HG02759 (cell line): ENCODE data around the gene MYCL.
"Not testable (repeated sequence)": the region's sequence is repeated elsewhere in the genome, so short reads cannot be mapped to it uniquely, and the experiment has no call there.

ENCODE experiments used
- ATAC-seq: cut with Tn5 transposase; IDR thresholded peaks from one replicate; pipeline ENCODE4 v1.9.1; 2021; ENCODE audit warnings: mild to moderate bottlenecking, moderate library complexity; ENCODE audit not compliant: unreplicated experiment

The MYCL gene

DNA sequence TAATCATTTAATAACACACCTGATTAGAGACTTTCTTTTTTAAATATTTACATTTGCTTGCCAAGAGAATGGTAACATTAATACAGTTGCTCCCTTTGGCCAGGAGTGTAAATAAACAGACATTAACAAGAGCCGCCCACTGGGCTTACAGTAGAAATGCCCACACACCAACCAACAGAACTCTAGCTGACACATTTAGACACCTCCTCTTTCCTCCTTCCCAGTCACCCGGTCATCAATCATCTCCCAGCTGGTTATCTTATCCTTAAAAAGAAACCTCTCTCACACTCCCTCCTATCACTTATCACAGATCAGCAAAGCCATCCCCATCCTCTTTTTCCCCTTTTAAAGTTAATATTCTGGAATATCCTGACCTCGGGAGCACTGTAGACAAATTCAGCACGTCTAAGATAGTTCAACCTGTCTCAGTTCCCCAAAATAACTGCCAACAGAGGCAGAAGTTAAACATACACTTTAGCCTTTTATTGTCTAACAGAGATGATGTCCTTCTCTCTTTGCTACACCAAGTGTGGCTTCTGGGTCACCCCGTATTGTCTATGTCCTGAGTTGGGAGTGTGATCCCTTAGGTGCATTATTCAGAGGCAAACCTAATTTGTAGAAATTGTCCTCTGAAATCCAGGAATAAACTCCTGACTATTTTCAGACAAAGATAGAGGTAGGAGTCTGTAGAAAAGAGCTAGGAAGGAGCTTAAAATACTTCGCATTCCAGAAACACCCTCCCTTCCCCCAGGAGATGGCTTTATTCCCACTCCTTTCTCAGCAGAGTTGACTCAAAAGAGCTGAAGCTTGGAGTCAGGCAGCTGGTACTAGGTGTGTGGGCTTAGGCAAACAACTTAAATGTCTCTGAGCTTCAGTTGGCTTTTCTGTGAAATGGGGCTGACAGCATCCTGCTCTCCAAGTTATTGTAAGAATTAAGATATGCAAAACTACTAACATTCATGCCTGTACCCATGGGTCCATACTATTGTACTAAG lies 8.8 kb downstream of the MYCL start:
- no peak for ATAC-seq

DNA sequence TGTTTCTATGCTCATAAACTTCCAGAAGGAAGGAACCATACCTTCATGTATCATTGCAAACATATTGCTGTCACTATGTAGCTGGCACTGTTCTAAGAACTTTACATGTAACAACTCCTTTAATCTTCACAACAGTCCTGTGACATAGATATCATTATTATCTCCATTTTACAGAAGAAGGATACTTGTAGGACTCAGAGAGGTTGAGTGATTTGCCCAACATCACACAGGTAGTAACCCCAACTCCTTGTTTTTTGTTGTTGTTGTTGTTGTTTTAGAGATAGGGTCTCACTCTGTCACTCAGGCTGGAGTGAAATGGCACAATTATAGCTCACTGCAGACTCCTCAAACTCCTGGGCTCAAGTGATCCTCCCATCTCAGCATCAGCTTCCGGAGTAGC lies 10.8 kb downstream of the MYCL start:
- no peak for ATAC-seq

DNA sequence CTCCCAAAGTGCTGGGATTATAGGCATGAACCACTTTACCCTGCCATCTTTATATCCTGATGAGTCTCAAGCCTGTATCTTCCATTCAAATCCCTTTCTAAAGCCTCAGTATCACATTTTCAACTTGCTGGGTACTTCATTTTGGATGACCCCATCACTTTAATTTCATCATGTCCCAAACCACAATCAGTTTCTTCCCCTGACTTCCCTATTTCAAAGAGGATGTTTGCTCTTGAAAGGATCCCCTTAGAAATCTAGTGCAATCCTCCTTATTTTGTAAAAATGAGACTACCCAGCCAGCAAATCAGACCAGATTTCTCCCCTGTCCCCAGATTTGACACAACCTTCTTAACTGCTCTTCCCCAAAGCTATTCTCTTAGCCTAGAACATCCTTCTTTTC lies 11.4 kb downstream of the MYCL start:
- ATAC-seq, result no peak

DNA sequence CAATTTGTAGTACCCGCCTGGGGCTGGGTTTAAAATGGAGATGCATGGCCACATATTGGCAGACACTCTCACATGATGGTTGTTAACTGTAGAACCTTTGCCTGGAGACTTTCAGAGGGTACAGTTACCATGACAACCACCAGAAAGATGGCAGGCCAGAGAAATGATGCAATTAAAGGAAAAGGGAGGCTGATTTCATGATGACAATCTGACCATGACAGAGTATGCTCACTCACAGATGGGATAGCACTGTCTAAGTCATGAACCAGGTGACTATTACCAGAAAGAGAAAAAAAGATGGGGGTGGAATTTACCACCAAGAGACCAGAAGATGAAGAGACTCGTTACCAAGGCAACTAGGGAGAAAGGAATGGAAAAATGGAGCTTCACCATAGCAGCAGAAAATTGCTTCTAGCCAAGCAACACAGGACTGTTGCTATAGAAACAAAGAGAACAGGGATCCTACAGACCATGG lies 14.9 kb downstream of the MYCL start:
- ATAC-seq, result no peak

DNA sequence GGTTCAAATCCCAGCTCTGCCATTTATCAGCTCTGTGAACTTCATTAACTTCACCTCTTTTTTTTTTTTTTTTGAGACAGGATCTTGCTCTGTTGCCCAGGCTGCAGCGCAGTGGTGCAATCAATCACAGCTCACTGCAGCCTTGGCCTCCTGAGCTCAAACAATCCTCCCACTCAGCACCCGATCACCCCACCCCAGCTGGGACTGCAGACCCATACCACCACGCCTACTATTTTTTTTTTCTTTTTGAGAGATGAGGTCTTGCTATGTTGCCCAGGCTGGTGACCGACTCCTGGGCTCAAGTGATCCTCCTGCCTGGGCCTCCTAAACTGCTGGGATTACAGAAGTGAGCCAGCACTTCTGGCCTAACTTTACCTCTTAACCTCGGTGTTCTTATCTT lies 16.2 kb downstream of the MYCL start:
- ATAC-seq, result no peak

DNA sequence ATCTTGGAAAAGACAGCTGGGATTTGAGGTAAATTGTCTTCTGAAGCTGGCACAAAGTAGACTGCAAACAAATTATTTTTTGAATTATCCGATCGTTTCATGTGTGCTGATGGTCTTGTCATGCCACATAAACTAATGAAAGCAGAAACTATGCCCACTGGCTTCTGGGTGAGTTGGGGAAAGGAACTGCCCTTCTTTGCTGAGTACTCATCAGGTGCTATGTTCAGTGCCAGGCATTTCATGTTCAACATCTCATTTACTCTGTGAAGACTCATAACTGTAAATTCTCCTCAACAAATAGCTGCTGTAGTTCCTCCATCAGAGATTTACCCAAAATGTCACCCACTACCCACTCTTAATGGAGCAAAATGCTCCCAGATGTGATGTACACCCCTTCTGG lies 19.6 kb downstream of the MYCL start:
- no peak for ATAC-seq

DNA sequence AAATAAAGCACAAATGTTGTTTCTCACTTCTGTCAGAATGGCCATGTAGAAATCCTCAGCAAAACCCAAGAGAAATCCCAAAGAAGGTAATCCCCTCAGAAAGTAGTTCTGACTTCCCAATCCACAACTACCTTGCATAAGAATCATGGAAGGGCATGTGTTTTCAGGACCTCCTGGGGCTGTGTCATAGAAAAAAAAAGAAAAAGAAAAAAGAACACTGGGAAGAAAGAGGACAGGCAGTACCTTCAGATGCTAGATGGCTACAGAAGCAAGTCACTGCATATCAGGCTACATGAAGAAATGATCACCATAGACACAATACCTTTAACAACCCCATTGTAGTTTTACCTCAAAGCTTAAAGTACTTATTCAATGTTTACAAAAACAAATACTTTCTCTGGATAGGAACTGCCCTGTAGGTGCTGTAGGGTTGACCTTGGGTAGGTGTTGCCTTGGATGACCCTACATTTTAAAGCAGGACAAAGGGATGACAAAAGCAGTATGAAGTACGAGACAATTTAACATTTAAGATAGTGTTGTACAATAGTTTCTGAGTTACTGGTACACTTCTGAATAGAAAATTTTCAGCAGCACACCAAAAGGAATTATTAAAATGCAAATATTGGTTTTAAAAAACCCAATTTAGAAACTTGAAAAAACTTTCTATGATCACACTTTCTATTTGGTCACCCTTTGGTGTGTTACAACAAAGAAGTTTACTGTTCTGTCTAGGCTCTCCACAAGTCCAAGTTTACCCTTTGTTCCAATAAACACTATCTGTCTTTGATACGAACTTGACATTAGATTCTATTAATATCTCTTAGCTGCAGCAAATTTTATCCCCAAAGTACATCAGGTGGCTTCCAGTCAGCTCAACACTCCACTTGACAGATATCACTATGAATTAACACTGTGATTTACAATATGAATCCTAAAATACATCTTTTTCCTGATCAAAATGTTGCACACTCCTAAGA lies 23.4 kb downstream of the MYCL start:
- no peak for ATAC-seq

DNA sequence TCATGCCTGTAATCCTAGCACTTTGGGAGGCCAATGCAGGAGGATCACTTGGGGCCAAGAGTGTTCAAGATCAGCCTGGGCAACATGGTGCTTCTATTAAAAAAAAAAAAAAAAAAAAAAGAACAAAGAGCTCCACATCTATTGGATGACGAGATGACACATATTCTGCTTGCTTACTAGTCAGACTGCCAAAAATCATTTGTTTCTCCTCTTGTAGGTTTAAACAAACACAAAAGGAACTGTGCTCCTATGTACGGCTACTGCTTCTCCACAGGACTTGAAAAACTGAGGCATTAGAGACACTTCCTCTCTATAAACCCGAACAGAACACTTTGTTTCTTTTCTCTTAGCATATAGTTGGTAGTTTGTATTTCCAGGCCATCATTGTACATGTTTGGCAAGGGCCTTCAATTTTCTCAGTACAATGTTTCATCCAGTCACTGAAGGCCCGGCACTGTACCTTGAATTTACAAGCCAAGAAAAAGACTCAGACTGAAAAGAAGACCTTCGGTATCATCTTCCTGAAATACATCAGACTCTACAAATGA lies 24.4 kb downstream of the MYCL start:
- ATAC-seq, result no peak

DNA sequence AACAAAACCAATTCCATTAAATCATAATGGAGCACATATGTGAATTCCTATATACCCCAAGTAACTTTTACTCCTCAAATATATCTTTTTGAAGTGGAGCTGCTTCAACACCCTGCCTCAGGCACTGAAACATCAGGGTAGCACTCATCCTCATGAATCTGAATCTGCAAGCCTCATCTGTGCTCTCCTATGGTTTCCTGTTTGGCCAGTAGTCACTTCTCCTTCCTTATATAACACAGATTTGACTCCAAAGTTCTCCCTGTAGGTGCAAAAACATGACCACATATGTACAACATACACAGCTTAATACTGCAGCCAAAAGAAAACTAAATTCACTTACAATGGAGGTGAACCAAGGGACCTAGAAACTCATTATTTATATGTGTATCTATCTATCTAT lies 25.6 kb downstream of the MYCL start:
- no peak for ATAC-seq

DNA sequence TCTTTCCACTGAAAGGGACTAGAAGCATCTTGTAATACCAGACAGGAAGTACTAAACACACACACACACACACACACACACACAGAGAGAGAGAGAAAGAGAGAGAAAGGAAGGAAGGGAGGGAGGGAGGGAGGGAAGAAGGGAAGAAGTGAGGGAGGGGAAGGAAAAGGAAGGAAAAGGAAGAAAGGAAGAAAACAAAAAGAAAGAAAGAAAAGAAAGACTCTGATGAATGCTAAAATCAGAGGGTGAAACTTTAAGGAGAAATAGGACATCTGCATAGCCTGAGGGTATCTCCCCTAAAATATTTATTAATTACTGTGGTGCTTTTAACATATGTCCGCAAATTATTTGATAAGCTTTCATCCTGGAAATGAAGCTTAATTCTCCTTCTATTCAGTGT lies 29.0 kb downstream of the MYCL start:
- ATAC-seq, result no peak

DNA sequence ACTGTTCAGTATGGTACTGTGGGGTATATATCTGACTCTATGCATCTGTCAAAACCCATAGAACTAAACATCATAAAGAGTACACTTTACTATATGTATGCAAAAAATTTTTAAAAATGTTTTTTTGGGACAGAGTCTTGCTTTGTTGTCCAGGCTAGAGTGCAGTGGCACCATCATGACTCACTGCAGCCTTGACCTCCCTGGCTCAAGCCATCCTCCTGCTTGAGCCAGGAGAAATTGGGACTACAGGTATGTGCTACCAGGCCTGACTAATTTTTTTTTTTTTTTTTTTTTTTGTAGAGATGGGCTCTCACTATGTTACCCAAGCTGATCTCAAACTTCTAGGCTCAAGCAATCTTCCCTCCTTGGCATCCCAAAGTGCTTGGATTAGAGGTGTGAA lies 29.9 kb downstream of the MYCL start:
- no peak for ATAC-seq

DNA sequence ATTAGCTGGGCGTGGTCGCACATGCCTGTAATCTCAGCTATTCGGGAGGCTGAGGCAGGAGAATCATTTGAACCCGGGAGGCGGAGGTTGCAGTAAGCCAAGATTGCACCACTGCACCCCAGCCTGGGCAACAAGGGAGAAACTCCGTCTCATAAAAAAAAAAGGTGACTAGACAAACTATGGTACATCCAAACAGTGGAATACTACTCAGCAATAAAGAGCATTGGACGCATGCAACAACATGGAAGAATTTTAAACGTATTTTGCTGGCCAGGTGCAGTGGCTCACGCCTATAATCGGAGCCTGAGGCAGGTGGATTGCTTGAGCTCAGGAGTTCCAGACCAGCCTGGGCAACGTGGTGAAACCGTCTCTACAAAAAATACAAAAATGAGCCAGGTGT lies 30.7 kb downstream of the MYCL start:
- not testable (repeated sequence) for ATAC-seq

DNA sequence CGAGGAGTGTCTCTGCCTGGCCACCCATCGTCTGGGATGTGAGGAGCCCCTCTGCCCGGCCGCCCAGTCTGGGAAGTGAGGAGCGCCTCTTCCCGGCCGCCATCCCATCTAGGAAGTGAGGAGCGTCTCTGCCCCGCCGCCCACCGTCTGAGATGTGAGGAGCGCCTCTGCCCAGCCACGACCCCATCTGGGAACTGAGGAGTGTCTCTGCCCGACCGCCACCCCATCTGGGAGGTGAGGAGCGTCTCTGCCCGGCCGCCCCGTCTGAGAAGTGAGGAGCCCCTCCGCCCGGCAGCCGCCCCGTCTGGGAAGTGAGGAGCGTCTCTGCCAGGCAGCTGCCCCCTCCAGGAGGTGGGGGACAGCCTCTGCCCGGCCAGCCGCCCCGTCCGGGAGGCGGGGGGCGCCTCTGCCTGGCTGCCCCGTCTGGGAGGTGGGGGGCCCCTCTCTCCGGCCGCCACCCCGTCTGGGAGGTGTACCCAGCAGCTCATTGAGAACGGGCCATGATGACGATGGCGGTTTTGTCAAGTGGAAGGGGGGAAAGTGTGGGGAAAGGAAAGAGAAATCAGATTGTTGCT lies 32.1 kb downstream of the MYCL start:
- ATAC-seq, result not testable (repeated sequence)

DNA sequence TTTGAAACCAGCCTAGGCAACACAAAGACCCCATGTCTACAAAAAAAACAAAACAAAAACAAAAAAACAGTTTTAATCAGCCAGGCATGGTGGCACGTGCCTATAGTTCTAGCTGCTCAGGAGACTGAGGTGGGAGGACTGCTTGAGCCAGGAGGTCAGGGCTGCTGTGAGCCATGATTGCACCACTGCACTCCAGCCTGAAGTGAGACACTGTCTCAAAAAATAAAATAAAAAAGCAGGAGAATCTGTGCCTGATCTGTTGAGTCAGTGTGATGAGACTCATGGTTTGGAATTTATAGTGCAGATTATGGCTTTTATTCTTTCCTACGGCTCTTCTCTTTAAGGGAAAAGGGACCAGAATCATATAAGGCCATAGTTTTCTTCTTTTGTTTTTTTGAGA lies 35.0 kb downstream of the MYCL start:
- no peak for ATAC-seq

DNA sequence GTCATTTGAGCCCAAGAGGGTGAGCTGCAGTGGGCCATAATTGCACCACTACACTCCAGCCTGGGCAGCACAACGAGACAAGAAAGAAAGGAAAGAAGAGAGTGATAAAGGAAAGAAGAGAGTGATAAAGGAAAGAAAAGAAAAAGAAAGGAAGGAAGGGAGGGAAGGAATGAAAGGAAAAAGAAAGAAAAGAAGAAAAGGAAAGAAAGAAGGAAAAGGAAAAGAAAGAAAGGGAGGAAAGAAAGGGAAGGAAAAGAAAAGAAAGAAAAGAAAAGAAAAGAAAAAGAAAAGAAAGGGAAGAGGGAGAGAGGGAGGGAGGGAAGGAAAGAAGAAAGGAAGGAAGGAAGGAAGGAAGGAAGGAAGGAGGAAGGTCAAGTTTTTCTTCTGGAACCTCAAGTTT lies 36.0 kb downstream of the MYCL start:
- no peak for ATAC-seq

DNA sequence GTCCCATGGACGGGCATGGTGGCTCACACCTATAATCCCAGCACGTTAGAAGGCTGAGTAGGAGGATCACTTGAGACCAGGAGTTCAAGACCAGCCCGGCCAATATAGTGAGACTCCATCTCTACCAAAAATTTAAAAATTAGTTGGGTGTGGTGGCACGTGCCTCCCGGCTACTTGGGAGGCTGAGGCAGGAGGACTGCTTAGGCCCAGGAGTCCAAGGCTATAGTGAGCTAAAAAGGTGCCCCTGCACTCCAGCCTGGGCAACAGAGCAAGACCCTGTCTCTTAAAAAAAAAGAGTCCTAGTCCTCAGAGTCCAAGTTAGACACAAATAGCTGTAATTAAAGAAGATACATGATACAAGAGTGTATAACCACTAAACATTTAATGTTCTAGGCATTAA lies 38.5 kb downstream of the MYCL start:
- ATAC-seq, result no peak

DNA sequence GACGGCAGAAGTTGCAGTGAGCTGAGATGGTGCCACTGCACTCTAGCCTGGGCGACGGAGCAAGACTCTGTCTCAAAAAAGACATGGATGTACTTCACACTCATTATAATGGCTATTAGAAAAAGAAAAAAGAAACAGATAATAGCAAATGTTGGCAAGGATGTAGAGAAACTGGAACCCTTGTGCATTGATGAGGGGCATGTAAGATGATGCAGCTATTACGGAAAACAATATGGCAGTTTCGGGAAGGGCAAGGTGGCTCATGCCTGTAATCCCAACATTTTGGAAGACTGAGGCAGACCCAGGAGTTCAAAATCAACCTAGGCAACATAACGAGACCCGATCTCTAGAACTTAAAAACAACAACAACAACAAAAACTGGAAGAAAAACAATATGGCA lies 40.7 kb downstream of the MYCL start:
- no peak for ATAC-seq

DNA sequence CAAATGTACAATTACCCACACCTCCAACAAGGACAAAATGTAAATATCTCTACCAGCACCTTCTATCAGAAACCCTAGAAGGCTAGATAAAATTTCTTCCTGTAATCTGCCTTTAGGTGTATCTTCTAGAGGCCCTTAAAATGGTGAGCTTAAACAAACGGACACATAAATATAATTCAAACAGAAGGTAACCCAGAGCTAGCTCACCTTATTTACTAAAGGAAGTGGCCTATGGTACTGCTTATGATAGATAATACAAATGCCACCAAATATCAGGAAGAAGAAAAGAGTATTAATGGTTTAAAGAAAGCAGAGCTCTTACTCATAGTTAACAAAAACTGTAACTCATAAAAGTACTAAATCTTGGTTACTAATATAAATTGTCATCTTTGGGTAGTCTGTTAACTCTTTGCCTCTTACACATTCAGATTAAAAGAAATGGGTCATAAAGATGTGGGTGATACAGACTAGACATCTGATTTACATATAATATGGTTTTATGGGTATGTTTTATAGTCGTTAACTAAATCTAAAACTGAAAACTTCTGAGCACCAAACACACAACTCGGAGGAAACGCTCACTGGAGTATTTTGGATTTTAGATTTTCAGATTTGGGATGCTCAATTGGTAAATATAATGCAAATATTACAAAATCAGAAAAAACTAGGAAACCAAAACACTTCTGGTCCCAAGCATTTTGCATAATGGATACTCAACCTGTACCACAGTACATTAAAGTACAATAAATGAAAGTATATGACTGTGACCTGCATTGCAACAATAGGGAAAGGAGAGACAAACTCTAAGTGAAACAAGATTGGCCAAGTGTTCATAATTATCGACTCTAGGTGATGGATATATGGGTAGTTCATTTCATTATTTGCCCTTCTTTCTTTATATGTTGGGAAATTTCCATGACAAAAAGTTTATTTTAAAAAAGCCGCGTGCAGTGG lies 41.6 kb downstream of the MYCL start:
- ATAC-seq, result no peak

DNA sequence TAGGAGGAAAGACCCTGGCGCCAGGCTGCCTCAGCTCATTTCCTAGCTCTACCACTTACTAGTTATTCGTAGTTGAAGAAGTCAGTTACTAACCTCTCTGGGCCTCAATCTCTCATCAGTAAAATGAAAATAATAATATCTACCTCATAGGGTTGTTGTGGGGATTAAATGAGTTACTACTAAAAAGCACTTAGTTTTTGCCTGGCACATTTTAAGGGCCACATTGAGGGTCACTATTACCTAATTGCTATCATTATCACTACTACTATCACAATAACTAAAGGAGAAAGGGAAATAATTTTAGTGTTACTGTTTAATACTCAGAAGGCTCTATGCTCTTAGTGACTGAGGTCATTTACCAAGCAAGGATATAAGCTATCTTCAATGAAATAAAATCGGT lies 43.4 kb downstream of the MYCL start:
- no peak for ATAC-seq
